Tibial nerve (tissue), 3 donors: ENCODE measurements around the gene ARHGEF17.
A peak's percentile ranks its signal among the peaks of the same experiment; 100 is the strongest.

ENCODE experiments used
- CTCF ChIP-seq, 5 experiments: fragments of 200-600 bp in 3 of 5; fragments of 450-650 bp in 2 of 5; sonication (generic) in 3 of 5; IDR thresholded peaks; one replicate each; pipeline ENCODE4 v1.5.1; 2016 to 2019; ENCODE audit warnings: antibody characterized with exemption in 5 of 5, mild to moderate bottlenecking in 3 of 5, moderate library complexity in 2 of 5
- POLR2A ChIP-seq, 2 donors: fragments of 450-650 bp; IDR thresholded peaks; one replicate each; pipeline ENCODE4 v1.6.1; 2017; ENCODE audit warnings: antibody characterized with exemption in 2 of 2, mild to moderate bottlenecking in 2 of 2, moderate library complexity in 2 of 2

- TF ChIP-seq CTCF (IDR thresholded peaks at IDR 0.05) (peak; percentile 46 to 84 (median 74)), POLR2A (IDR thresholded peaks at IDR 0.05) (no peak)
These were observed 96.0 kb downstream of the ARHGEF17 start for GRCh38 chr11:73404048-73404447.
